Measurements from ENCODE around the gene STX18. TPM values are rescaled to one million over a fixed set of nuclear protein-coding genes. Genes with fewer than 3 reads are reported as not detected.

Gene STX18
- total RNA-seq, 1 donor from 2014 or later, result 36.7 TPM

GRCh38 chr4:4438891-4439290 is 103.0 kb downstream of the STX18 start:
- Mint-ChIP-seq H3K27ac (ENCODE audit: unreplicated experiment) (no peak overlapping the region), H3K9me3 (no peaks in the 10 kb centered on the region), H3K36me3 (ENCODE audit: low read depth) (no peaks in the 10 kb centered on the region), H3K4me3 (no peak overlapping the region), H3K4me1 (peaks cover 8% of the 10 kb centered on the region), H3K27me3 (ENCODE audit: low read depth) (no peaks in the 10 kb centered on the region)
- no peak for DNase-seq (ENCODE audit: low read depth, low spot score)
- no peak for TF ChIP-seq CTCF (conservative IDR thresholded peaks at IDR 0.05)

GRCh38 chr4:4437798-4438470 is 103.9 kb downstream of the STX18 start:
- Mint-ChIP-seq H3K27ac (ENCODE audit: unreplicated experiment) (no peak overlapping the region), H3K4me1 (no peaks in the 10 kb centered on the region), H3K9me3 (no peaks in the 10 kb centered on the region), H3K36me3 (ENCODE audit: low read depth) (no peaks in the 10 kb centered on the region), H3K4me3 (no peak overlapping the region), H3K27me3 (ENCODE audit: low read depth) (no peaks in the 10 kb centered on the region)
- no peak for DNase-seq (ENCODE audit: low read depth, low spot score)
- no peak for TF ChIP-seq CTCF (conservative IDR thresholded peaks at IDR 0.05)

GRCh38 chr4:4436244-4436823 is 105.5 kb downstream of the STX18 start:
- Mint-ChIP-seq H3K36me3 (ENCODE audit: low read depth) (no peaks in the 10 kb centered on the region), H3K9me3 (no peaks in the 10 kb centered on the region), H3K4me1 (no peaks in the 10 kb centered on the region), H3K27ac (ENCODE audit: unreplicated experiment) (no peak overlapping the region), H3K4me3 (no peak overlapping the region), H3K27me3 (ENCODE audit: low read depth) (no peaks in the 10 kb centered on the region)
- TF ChIP-seq CTCF (conservative IDR thresholded peaks at IDR 0.05), result no peak
- no peak for DNase-seq (ENCODE audit: low read depth, low spot score)

GRCh38 chr4:4433941-4434340 is 107.9 kb downstream of the STX18 start:
- Mint-ChIP-seq H3K27ac (ENCODE audit: unreplicated experiment) (peak overlapping the region; percentile 40), H3K36me3 (ENCODE audit: low read depth) (no peaks in the 10 kb centered on the region), H3K9me3 (no peaks in the 10 kb centered on the region), H3K4me1 (peaks cover 3% of the 10 kb centered on the region), H3K27me3 (ENCODE audit: low read depth) (no peaks in the 10 kb centered on the region), H3K4me3 (no peak overlapping the region)
- TF ChIP-seq CTCF (conservative IDR thresholded peaks at IDR 0.05), result no peak
- no peak for DNase-seq (ENCODE audit: low read depth, low spot score)

GRCh38 chr4:4432341-4433125 is 109.3 kb downstream of the STX18 start:
- no peaks in the 10 kb centered on the region for H3K36me3 Mint-ChIP-seq (ENCODE audit: low read depth)
- H3K9me3 Mint-ChIP-seq, result no peaks in the 10 kb centered on the region
- no peaks in the 10 kb centered on the region for H3K27me3 Mint-ChIP-seq (ENCODE audit: low read depth)
- H3K4me3 Mint-ChIP-seq, result no peak overlapping the region
- peaks cover 10% of the 10 kb centered on the region for H3K4me1 Mint-ChIP-seq
- DNase-seq (ENCODE audit: low read depth, low spot score), result no peak
- no peak for TF ChIP-seq CTCF (conservative IDR thresholded peaks at IDR 0.05)
- H3K27ac Mint-ChIP-seq (ENCODE audit: unreplicated experiment), result no peak overlapping the region

Measured in neural crest cell (in vitro differentiated cells).